ENCODE measurements around the gene CST9. TPM values are rescaled to one million over a fixed set of nuclear protein-coding genes. Genes with fewer than 3 reads are reported as not detected.
A peak's percentile ranks its signal among the peaks of the same experiment; 100 is the strongest.

Gene CST9
- total and polyA plus RNA-seq, 2 of the 13 experiments (the other 11 are each of a cell fraction or from before 2014, with no cell fraction given) = 0.07 TPM; not detected in 1

DNA sequence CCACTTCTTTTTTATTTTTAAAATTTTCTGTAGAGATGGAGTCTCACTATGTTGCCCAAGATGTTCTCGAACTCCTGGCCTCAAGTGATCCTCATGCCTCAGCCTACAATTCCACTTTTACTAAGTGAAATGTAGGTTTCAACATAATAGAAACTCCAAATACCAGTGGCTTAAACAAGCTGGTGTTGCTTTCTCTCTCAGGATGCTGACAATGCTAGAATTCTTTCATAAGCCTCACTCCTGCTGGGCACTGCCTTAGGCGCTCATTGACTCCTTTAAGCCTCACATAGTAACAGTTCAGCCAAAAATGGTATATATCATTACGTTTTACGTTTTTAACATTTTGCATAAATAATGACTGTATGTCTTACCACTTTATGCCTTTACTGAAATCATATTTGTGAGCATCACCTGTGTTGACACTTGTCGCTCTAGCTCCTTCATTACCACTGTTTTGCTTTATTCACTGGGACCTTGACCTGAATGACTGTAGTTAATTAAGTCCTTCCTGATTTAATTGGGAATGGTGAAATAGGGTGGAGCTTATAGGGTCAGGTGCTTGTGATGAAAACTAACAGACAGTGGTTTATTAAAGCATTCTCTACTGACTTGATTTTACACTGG, 3.9 kb upstream of the CST9 start:
- H3K9ac ChIP-seq (ENCODE audit: insufficient read depth, low read depth, low read length) = no peak overlapping the region
- no TSS peak for BruUV-seq (replicated peaks)
- H4K20me1 ChIP-seq (ENCODE audit: insufficient read depth, low read length) = no peaks in the 10 kb centered on the region
- ATAC-seq (no peak), DNase-seq (ENCODE audit: low spot score) (no peak), FAIRE-seq (no peak)
- in situ Hi-C loops (cut with HindIII; ENCODE audit: extremely low pct_ligation_motif_present, low pct_unique_long_range_greater_than_20kb) (loop anchor here (5.0 kb wide), 1 partner anchor 167 kb away; no protein-coding TSS in a partner anchor), intact Hi-C loops (cut with micrococcal nuclease; ENCODE audit: unreplicated experiment) (loop anchor here (5.0 kb wide), 1 partner anchor 247 kb away; the partner anchor contains the start of gene GZF1)
- no peak overlapping the region for H2AFZ ChIP-seq (ENCODE audit: low read length)
- WGBS (ENCODE audit: low lambda C conversion rate) = 71% methylated on average over 5 of the region's 5 CpGs
- H3K4me1 ChIP-seq (ENCODE audit: insufficient read depth, low read length) = peaks cover 34% of the 10 kb centered on the region
- no peaks in the 10 kb centered on the region for H3K9me3 ChIP-seq (ENCODE audit: low read length)
- no peak overlapping the region for H3K4me3 ChIP-seq (replicated peaks in 1 of 3; ENCODE audit: insufficient read depth in 1 of 3, low read depth in 2 of 3, low read length in 3 of 3)
- no peak overlapping the region for H3K4me2 ChIP-seq (ENCODE audit: low read depth, low read length)
- POLR2A ChIA-PET = interaction anchor here (1.3 to 4.0 kb wide), 5 partner anchors 11 to 166 kb away, joined by 3 to 22 read pairs (median 5); no protein-coding TSS in a partner anchor
- CTCF ChIA-PET (ENCODE audit: low intra/inter-chr PET ratio, low total read pairs) = interaction anchor here (1.7 kb wide), 1 partner anchor 168 kb away, joined by 6 read pairs; no protein-coding TSS in a partner anchor
- H3K36me3 ChIP-seq (replicated peaks in 1 of 2; ENCODE audit: control insufficient read depth in 1 of 2, insufficient read depth in 2 of 2, low read length in 2 of 2) = no peaks in the 10 kb centered on the region
- no peak for TF ChIP-seq ERF (CRISPR knock-in tag; IDR thresholded peaks at IDR 0.05)
- TF ChIP-seq ZNF282 (IDR thresholded peaks at IDR 0.05; ENCODE audit: partially characterized antibody) = no peak
- TF ChIP-seq MAFF (IDR thresholded peaks at IDR 0.05; ENCODE audit: low read depth, low read length) = 0 out of 2 replicates have a peak, but pooled peaks have one; percentile 13
- TF ChIP-seq ZBTB2 (CRISPR knock-in tag; IDR thresholded peaks at IDR 0.05; ENCODE audit: low read depth) = 0 out of 2 replicates have a peak, but pooled peaks have one; percentile 9
- peak in 1 of 2 experiments; percentile 48; a peak in 3 of 4 replicates for TF ChIP-seq MAFK (conservative IDR thresholded peaks at IDR 0.05 in 1 of 2, IDR thresholded peaks at IDR 0.05 in 1 of 2; ENCODE audit: low read length in 2 of 2)
- TF ChIP-seq NFE2 (CRISPR knock-in tag; IDR thresholded peaks at IDR 0.05) = no peak
- peaks cover 2 to 10% of the 10 kb centered on the region in 2 experiments; a peak in 4 of 5 replicates for H3K27me3 ChIP-seq (ENCODE audit: control insufficient read depth in 1 of 2, insufficient read depth in 2 of 2, low read length in 2 of 2)
- H3K79me2 ChIP-seq (ENCODE audit: insufficient read depth, low read length) = no peaks in the 10 kb centered on the region
- no peak overlapping the region for H3K27ac ChIP-seq (ENCODE audit: extremely low read length, insufficient read depth, low read length)

All from HepG2 (cell line).